K562 (cell line): Measurements from ENCODE around the gene TREM2. TPM values are rescaled to one million over a fixed set of nuclear protein-coding genes. Genes with fewer than 3 reads are reported as not detected.

Experiments used
- polyA plus RNA-seq, 8 experiments: library from polyadenylated mRNA; depleted of rRNA in 4 of 8; stranded (reverse) in 5 of 8; unstranded in 3 of 8; fragments of >200 nt; fragmentation: Nextera tagmentation in 2 of 8; fragmentation: Illumina TruSeq in 1 of 8; extraction: Ambion mirVana in 2 of 8; extraction: Trizol in 1 of 8; gene quantifications; 2 replicates each; pipeline versions ENCODE4 v1.2.1 to v1.2.3, GENCODE V29; 2011 to 2014; ENCODE audit warnings: inconsistent platforms in 1 of 8, missing spikeins in 1 of 8
- total RNA-seq, 7 experiments: library from RNA; depleted of rRNA in 6 of 7; stranded (reverse); fragments of >200 nt in 6 of 7; fragmentation: Illumina TruSeq in 2 of 7; extraction: Trizol in 2 of 7; gene quantifications; 2 replicates each; pipeline versions ENCODE4 v1.2.1 to v1.2.3, GENCODE V29; 2011 to 2021; ENCODE audit warnings: low replicate concordance in 1 of 7

The TREM2 gene
- total and polyA plus RNA-seq, 9 of the 15 experiments (the other 6 are each of a cell fraction or from before 2014, with no cell fraction given), result not detected

Other genes starting within 250 kb of the TREM2 start
Only the 7 nearest of the 10 such genes appear.
- not detected in 2 replicates for gene TSPO2, start 120.6 kb downstream of the TREM2 start, total RNA-seq (2014; rRNA removed)
- gene TSPO2, start 120.6 kb downstream of the TREM2 start, total RNA-seq (2014; rRNA removed; fragmentation: Illumina TruSeq; extraction: Trizol), result not detected in 2 replicates
- gene TSPO2, start 120.6 kb downstream of the TREM2 start, total RNA-seq (2015; rRNA removed; fragmentation: Illumina TruSeq; extraction: Trizol), result not detected in 2 replicates
- gene TSPO2, start 120.6 kb downstream of the TREM2 start, total RNA-seq (2021), result not detected in 2 replicates
- 0.12 TPM in 1 of 2 replicates, not detected in the other for gene TSPO2, start 120.6 kb downstream of the TREM2 start, polyA plus RNA-seq (2011; rRNA removed)
- gene TSPO2, start 120.6 kb downstream of the TREM2 start, polyA plus RNA-seq (2014; fragmentation: Illumina TruSeq; extraction: Trizol), result not detected in 2 replicates
- gene TSPO2, start 120.6 kb downstream of the TREM2 start, polyA plus RNA-seq (2014; fragmentation: Nextera tagmentation; extraction: Ambion mirVana), result not detected
- not detected in 2 replicates for gene TSPO2, start 120.6 kb downstream of the TREM2 start, polyA plus RNA-seq (2014; rRNA removed)
- gene APOBEC2, start 109.9 kb downstream of the TREM2 start, total RNA-seq (2014; rRNA removed), result not detected in 2 replicates
- not detected in 2 replicates for gene APOBEC2, start 109.9 kb downstream of the TREM2 start, total RNA-seq (2014; rRNA removed; fragmentation: Illumina TruSeq; extraction: Trizol)
- gene APOBEC2, start 109.9 kb downstream of the TREM2 start, total RNA-seq (2015; rRNA removed; fragmentation: Illumina TruSeq; extraction: Trizol), result not detected in 2 replicates
- gene APOBEC2, start 109.9 kb downstream of the TREM2 start, total RNA-seq (2021), result not detected in 2 replicates
- not detected in 2 replicates for gene APOBEC2, start 109.9 kb downstream of the TREM2 start, polyA plus RNA-seq (2011; rRNA removed)
- not detected in 2 replicates for gene APOBEC2, start 109.9 kb downstream of the TREM2 start, polyA plus RNA-seq (2014; fragmentation: Illumina TruSeq; extraction: Trizol)
- gene APOBEC2, start 109.9 kb downstream of the TREM2 start, polyA plus RNA-seq (2014; fragmentation: Nextera tagmentation; extraction: Ambion mirVana), result 1 to 10 TPM in 1 of 2 experiments, under 1 TPM in 1; 0.25 to 1.6 TPM
- not detected in 2 replicates for gene APOBEC2, start 109.9 kb downstream of the TREM2 start, polyA plus RNA-seq (2014; rRNA removed)
- gene OARD1, start 90.8 kb downstream of the TREM2 start, total RNA-seq (2014; rRNA removed), result 32.7 and 49.3 TPM in 2 replicates
- gene OARD1, start 90.8 kb downstream of the TREM2 start, total RNA-seq (2014; rRNA removed; fragmentation: Illumina TruSeq; extraction: Trizol), result 61.1 and 63.2 TPM in 2 replicates
- 56.2 and 60.8 TPM in 2 replicates for gene OARD1, start 90.8 kb downstream of the TREM2 start, total RNA-seq (2015; rRNA removed; fragmentation: Illumina TruSeq; extraction: Trizol)
- 43.4 and 47.1 TPM in 2 replicates for gene OARD1, start 90.8 kb downstream of the TREM2 start, total RNA-seq (2021)
- 38.4 and 45.7 TPM in 2 replicates for gene OARD1, start 90.8 kb downstream of the TREM2 start, polyA plus RNA-seq (2011; rRNA removed)
- 63.2 and 65.8 TPM in 2 replicates for gene OARD1, start 90.8 kb downstream of the TREM2 start, polyA plus RNA-seq (2014; fragmentation: Illumina TruSeq; extraction: Trizol)
- 10 to 100 TPM; 79.6 to 88.3 TPM for gene OARD1, start 90.8 kb downstream of the TREM2 start, polyA plus RNA-seq (2014; fragmentation: Nextera tagmentation; extraction: Ambion mirVana)
- 70.3 and 71.6 TPM in 2 replicates for gene OARD1, start 90.8 kb downstream of the TREM2 start, polyA plus RNA-seq (2014; rRNA removed)
- gene NFYA, start 90.1 kb downstream of the TREM2 start, total RNA-seq (2014; rRNA removed), result 18.6 and 23.8 TPM in 2 replicates
- 19.2 and 20.4 TPM in 2 replicates for gene NFYA, start 90.1 kb downstream of the TREM2 start, total RNA-seq (2014; rRNA removed; fragmentation: Illumina TruSeq; extraction: Trizol)
- gene NFYA, start 90.1 kb downstream of the TREM2 start, total RNA-seq (2015; rRNA removed; fragmentation: Illumina TruSeq; extraction: Trizol), result 24.4 and 26.6 TPM in 2 replicates
- gene NFYA, start 90.1 kb downstream of the TREM2 start, total RNA-seq (2021), result 24.3 and 27.4 TPM in 2 replicates
- 21.8 and 25.1 TPM in 2 replicates for gene NFYA, start 90.1 kb downstream of the TREM2 start, polyA plus RNA-seq (2011; rRNA removed)
- gene NFYA, start 90.1 kb downstream of the TREM2 start, polyA plus RNA-seq (2014; fragmentation: Illumina TruSeq; extraction: Trizol), result 31.2 and 37.1 TPM in 2 replicates
- gene NFYA, start 90.1 kb downstream of the TREM2 start, polyA plus RNA-seq (2014; fragmentation: Nextera tagmentation; extraction: Ambion mirVana), result 10 to 100 TPM in 1 of 2 experiments, 1 to 10 TPM in 1; 7.3 to 10.1 TPM
- gene NFYA, start 90.1 kb downstream of the TREM2 start, polyA plus RNA-seq (2014; rRNA removed), result 21.9 and 22.7 TPM in 2 replicates
- gene TREML1, start 8.8 kb downstream of the TREM2 start, total RNA-seq (2014; rRNA removed), result not detected in 2 replicates
- gene TREML1, start 8.8 kb downstream of the TREM2 start, total RNA-seq (2014; rRNA removed; fragmentation: Illumina TruSeq; extraction: Trizol), result not detected in 2 replicates
- gene TREML1, start 8.8 kb downstream of the TREM2 start, total RNA-seq (2015; rRNA removed; fragmentation: Illumina TruSeq; extraction: Trizol), result not detected in 2 replicates
- not detected in 2 replicates for gene TREML1, start 8.8 kb downstream of the TREM2 start, total RNA-seq (2021)
- gene TREML1, start 8.8 kb downstream of the TREM2 start, polyA plus RNA-seq (2011; rRNA removed), result not detected in 2 replicates
- gene TREML1, start 8.8 kb downstream of the TREM2 start, polyA plus RNA-seq (2014; fragmentation: Illumina TruSeq; extraction: Trizol), result not detected in 2 replicates
- gene TREML1, start 8.8 kb downstream of the TREM2 start, polyA plus RNA-seq (2014; fragmentation: Nextera tagmentation; extraction: Ambion mirVana), result not detected
- gene TREML1, start 8.8 kb downstream of the TREM2 start, polyA plus RNA-seq (2014; rRNA removed), result not detected in 2 replicates
- gene TREML2, start 38.0 kb upstream of the TREM2 start, total RNA-seq (2014; rRNA removed), result 1.8 and 2.6 TPM in 2 replicates
- gene TREML2, start 38.0 kb upstream of the TREM2 start, total RNA-seq (2014; rRNA removed; fragmentation: Illumina TruSeq; extraction: Trizol), result 1.2 and 1.4 TPM in 2 replicates
- 0.62 and 0.64 TPM in 2 replicates for gene TREML2, start 38.0 kb upstream of the TREM2 start, total RNA-seq (2015; rRNA removed; fragmentation: Illumina TruSeq; extraction: Trizol)
- gene TREML2, start 38.0 kb upstream of the TREM2 start, total RNA-seq (2021), result 1.9 and 2.2 TPM in 2 replicates
- gene TREML2, start 38.0 kb upstream of the TREM2 start, polyA plus RNA-seq (2011; rRNA removed), result 0.34 and 0.86 TPM in 2 replicates
- 2.9 and 3.3 TPM in 2 replicates for gene TREML2, start 38.0 kb upstream of the TREM2 start, polyA plus RNA-seq (2014; fragmentation: Illumina TruSeq; extraction: Trizol)
- gene TREML2, start 38.0 kb upstream of the TREM2 start, polyA plus RNA-seq (2014; fragmentation: Nextera tagmentation; extraction: Ambion mirVana), result under 1 TPM; 0.20 to 0.27 TPM
- gene TREML2, start 38.0 kb upstream of the TREM2 start, polyA plus RNA-seq (2014; rRNA removed), result 1.3 and 1.6 TPM in 2 replicates
- gene TREML4, start 65.2 kb upstream of the TREM2 start, total RNA-seq (2014; rRNA removed), result not detected in 2 replicates
- not detected in 2 replicates for gene TREML4, start 65.2 kb upstream of the TREM2 start, total RNA-seq (2014; rRNA removed; fragmentation: Illumina TruSeq; extraction: Trizol)
- not detected in 2 replicates for gene TREML4, start 65.2 kb upstream of the TREM2 start, total RNA-seq (2015; rRNA removed; fragmentation: Illumina TruSeq; extraction: Trizol)
- gene TREML4, start 65.2 kb upstream of the TREM2 start, total RNA-seq (2021), result not detected in 2 replicates
- not detected in 2 replicates for gene TREML4, start 65.2 kb upstream of the TREM2 start, polyA plus RNA-seq (2011; rRNA removed)
- gene TREML4, start 65.2 kb upstream of the TREM2 start, polyA plus RNA-seq (2014; fragmentation: Illumina TruSeq; extraction: Trizol), result not detected in 2 replicates
- not detected for gene TREML4, start 65.2 kb upstream of the TREM2 start, polyA plus RNA-seq (2014; fragmentation: Nextera tagmentation; extraction: Ambion mirVana)
- gene TREML4, start 65.2 kb upstream of the TREM2 start, polyA plus RNA-seq (2014; rRNA removed), result not detected in 2 replicates